ENCODE data around the gene ZBTB3.
"Not testable (repeated sequence)": the region's sequence is repeated elsewhere in the genome, so short reads cannot be mapped to it uniquely, and the experiment has no call there.

Gene ZBTB3

GRCh38 chr11:62716206-62716605 lies 37.8 kb downstream of the ZBTB3 start:
- no peak for DNase-seq (ENCODE audit: low read depth)

- no peak for DNase-seq (ENCODE audit: low read depth)
Measured at GRCh38 chr11:62715150-62716130, 38.5 kb downstream of the ZBTB3 start.

- DNase-seq (ENCODE audit: low read depth): no peak
Measured at GRCh38 chr11:62713343-62713742, 40.6 kb downstream of the ZBTB3 start.

DNA sequence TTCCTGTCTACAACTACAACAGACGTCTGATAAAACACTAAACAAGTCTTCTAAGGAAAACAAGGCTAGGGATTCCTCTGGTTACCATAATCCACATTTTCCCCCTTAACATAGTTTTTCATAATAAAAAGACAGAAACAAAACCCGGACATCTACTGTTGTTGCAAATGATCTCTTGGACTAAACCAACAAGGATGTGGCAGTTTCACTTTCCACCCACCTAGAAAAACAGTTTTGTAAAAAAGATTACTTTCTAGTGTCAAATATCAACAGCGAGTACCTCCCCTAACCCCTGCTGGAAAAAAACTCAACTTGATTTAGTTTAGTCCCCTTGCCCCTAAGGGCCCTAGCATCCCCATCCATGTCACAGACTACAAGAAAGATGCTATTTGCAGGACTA lies 41.1 kb downstream of the ZBTB3 start:
- DNase-seq (ENCODE audit: low read depth): no peak

DNA sequence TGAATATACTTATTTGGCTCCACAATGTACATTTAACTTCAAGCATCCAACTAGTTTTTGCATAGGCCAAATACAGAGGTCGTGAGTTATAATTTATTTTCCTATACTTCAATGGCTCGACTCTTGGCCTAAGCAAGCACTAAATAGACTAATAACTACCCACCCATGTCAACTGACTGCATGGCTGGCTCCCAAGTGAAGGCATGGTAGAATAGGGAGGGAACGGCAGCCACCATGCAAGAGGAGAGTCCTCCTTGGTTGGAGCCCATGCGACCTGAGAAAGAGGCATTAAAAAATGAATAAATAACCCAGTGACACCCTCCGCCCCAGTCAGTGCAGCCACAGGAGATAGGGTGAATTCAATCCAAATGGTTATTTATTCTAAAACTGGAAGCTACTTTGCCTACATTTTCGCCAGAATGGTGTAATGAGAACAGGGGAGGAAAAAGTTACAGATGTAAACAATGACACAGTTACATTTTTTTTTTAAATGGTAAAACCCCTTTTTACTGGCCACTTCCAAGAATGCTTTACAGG lies 41.6 kb downstream of the ZBTB3 start:
- no peak for DNase-seq (ENCODE audit: low read depth)

DNA sequence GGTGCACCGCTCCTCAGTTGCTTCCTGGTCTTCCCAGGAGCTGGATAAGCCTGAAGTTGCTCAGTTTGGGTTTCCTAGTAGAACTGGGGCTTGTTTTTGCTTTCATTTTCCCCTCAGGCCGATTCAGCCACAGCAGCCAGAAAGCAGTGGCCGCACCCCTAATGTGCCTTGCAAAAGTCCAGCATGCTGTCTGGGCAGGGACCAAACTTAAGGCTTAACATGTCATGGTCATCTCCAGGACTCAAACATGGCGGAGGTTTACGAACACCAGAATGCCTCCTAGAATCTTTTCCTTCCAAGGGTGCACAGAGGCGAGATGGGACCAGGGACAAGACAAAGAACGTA lies 44.0 kb downstream of the ZBTB3 start:
- DNase-seq (ENCODE audit: low read depth): no peak

DNA sequence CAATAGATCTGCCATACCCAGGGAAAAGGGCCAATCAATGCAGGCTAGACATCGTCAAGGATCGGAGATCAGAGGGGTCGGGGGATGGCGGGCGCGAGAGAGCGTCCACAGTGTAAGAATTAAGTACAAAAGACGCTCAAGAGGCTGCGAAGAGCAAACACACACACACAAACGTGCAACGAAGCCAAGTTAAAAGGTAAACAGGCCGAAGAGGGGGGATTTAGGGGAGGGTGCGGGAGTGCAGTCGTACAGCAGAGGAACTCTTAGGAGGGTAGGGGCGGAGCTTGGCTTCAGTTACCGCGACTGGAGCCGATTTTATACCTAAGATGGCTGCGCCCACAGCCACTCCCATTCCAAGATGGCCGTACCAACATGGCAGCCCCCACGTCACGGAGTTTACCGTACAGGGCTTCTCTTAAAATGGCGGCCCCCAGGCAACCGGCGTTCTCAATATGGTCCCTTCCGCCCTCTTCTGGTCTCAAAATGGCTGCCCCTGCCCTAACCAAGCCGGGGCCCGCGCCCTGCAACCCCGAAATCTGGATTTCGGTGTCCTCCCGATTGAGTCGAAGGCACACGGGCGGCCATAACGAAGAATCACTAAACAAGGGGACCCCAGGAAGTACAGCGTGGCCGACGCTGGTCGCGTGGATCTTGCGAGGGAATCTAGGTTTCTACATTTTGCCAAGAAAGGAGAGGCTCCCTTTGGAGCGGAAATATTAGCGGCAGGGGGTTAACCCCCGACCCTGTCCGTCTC lies 44.5 kb downstream of the ZBTB3 start:
- peak; percentile 88 for DNase-seq (ENCODE audit: low read depth)

DNA sequence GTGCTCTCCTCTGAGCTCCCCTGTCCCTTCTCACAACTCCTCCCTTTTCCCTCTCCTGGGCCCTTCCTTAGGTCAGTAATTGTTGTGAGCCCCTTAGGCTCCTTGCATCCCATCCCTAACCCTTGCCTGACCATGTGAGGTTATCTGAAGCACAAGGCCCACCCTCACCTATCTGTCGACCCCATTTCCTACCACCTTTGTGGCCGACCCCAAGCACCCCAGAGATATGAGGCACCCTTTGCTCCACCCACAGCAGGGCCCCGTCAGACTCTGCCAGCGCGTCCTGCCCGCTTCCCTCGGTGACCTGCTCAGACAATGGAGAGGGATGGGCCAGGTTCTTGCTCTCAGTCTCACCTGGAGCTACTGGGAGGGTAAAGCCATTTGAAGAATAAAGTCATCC lies 45.2 kb downstream of the ZBTB3 start:
- DNase-seq (ENCODE audit: low read depth): peak; percentile 14

DNA sequence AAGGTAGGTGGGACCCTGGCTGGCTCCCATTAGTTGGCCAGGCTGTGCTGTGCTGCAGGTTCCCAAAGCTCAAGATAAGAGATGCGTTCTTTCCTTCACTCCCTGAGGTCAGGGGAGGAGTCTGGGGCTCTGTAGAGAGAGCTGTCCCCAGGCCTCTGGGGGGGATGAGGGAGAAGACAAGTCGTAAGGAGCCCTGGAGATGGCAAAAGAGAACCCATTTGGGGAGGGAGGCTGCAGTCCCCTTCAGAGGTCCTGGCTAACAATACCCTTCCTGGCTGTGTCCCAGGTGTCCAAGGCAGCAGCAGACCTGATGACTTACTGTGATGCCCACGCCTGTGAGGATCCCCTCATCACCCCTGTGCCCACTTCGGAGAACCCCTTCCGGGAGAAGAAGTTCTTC lies 45.6 kb downstream of the ZBTB3 start:
- no peak for DNase-seq (ENCODE audit: low read depth)

GRCh38 chr11:62707277-62707861 lies 46.6 kb downstream of the ZBTB3 start, which contains the start of the genes BSCL2 and GNG3:
TSS of gene BSCL2 (minus strand) at chr11:62707424. CDS start at chr11:62707195, 229 bp downstream.
TSS of gene GNG3 (plus strand) at chr11:62707676. CDS start at chr11:62708296, 620 bp downstream.
- DNase-seq (ENCODE audit: low read depth): no peak

GRCh38 chr11:62706850-62707247 lies 47.1 kb downstream of the ZBTB3 start:
- DNase-seq (ENCODE audit: low read depth): no peak

GRCh38 chr11:62705880-62706849 lies 47.8 kb downstream of the ZBTB3 start:
- DNase-seq (ENCODE audit: low read depth): peak; percentile 89

GRCh38 chr11:62705413-62705812 lies 48.5 kb downstream of the ZBTB3 start:
- DNase-seq (ENCODE audit: low read depth): no peak

DNA sequence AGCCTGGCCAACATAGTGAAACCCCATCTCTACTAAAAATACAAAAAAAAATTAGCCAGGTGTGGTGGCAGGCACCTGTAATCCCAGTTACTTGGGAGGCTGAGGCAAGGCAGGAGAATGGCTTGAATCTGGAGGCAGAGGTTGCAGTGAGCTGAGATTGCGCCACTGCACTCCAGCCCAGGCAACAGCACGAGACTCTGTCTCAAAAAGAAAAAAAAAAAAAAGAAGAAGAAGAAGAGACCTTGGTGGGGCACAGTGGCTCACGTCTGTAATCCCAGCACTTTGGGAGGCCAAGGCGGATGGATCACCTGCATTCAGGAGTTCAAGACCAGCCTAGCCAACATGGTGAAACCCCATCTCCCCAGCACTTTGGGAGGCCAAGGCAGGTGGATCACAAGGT lies 50.0 kb downstream of the ZBTB3 start:
- DNase-seq (ENCODE audit: low read depth): not testable (repeated sequence)

GRCh38 chr11:62702246-62702645 lies 51.7 kb downstream of the ZBTB3 start:
- DNase-seq (ENCODE audit: low read depth): no peak
